C1 segment of cervical spinal cord (tissue), 14 donors: ENCODE results near the gene LRRC45.

Experiments used
- DNase-seq, 14 donors: peaks; one replicate each; lab custom pipeline; 2025; lab: John Stamatoyannopoulos, UW

Gene LRRC45

DNA sequence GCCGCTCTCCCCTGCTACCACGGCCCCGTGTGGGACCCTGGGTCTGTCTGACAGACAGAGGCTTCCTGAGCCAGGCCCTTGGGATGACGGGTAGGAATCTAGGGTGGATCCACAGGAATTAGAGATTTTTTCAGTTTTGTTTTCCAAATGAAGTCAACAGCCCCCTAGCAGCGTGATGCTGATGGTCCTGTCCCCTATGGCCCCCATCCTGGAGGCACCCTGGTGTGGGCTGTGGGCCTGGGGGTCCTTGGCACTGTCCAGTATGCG, 15.9 kb upstream of the LRRC45 start:
- DNase-seq: no peak

DNA sequence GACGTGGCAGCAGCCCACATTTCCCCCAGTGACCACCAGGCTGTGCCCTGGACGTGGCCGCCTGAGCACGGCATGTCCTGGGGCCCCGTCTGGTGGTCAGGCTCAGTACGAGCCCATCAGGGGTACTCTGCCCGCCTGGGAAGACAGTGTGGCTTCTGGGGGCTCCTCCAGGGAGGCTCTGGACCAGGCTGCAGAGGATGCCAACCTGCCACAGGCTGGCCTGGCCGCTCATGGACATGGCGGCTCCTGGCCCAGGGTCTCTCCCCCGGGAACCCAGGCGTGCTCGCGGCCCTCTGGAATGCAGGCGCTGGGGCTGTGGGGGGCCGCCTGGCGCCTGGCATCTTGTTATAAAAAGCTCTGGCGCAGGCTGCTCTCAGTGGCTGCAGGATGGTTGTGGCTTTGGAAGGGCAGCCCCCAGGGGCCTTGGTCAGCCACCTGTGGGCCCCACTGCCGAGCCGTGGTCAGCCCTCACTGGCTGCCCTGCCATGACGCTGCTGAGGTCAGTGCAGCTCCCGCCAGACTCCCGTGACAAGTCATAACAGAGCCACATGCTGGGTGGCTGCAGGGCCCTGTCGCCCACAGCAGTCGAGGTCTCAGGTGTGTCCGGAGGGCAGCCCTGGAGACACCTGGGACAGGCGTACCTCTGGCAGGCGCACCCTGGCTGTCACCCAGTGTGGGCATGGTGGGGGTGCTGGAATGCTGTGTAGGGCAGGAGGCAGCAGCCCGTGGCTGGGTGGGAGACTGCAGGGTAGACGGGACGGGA, 15.4 kb upstream of the LRRC45 start:
- DNase-seq: peak in 2 of 14 donors; percentile 34 to 55

DNA sequence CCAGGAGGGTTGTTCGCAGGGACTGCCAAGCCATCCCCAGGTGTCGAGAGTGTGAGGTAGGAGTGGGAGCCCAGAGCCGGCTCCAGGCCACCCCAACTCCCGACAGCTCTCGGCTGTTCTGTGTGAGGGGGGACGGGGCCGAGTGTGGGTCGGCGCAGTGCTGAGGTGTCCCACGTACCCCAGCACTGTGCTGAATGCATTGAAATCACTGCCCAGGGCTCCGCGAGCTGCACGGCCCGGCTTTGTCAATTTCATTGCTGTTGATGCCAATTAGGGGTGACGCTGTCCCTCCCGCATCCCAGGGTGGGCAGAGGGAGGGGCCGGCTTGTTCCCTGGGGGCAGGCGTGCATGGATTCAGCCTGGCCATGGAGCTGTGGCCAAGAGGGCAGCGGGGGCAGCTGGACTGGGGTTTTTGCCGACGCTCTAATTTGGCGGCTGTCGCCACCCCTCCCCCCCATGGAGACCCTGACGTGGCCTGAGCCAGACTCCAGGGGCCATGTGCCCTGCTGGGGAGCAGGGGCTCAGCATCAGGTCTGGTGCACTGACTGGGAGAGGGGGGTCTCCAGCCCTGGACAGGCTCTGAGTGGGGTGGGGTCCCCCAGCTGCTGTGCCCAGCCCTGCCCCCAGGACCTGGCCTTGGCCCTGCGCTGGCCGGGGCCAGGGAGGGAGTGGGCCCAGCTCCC, 14.7 kb upstream of the LRRC45 start:
- no peak for DNase-seq

DNA sequence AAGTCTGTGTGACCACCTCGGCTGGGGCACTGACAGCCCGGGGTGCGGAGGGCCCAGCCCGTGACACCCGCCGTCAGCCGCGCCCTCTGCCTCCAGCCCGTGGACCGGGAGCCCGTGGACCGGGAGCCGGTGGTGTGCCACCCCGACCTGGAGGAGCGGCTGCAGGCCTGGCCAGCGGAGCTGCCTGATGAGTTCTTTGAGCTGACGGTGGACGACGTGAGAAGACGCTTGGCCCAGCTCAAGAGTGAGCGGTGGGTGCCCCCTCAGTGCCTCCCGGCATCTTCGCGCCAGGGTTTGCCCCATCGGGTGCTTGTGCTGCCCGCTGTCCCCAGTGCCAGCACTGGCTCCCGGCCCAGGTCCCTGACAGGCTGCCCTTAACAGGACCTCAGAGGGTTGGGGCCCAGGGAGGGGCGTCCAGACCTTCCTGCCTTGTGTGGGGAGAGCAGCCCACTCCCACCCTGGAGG, 14.1 kb upstream of the LRRC45 start:
- peak in 2 of 14 donors; percentile 28 to 35 for DNase-seq

DNA sequence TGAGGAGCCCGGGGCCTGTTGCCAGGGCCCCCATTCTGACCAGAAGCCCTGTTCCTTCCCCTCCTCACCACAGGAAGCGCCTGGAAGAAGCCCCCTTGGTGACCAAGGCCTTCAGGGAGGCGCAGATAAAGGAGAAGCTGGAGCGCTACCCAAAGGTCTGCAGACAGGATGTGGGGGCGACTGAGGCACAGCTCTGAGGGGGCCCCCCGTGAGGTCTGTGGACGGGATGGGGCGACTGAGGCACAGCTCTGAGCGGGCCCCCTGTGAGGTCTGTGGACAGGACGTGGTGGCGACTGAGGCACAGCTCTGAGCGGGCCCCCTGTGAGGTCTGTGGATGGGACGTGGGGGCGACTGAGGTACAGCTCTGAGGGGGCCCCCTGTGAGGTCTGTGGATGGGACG, 13.7 kb upstream of the LRRC45 start:
- no peak for DNase-seq

DNA sequence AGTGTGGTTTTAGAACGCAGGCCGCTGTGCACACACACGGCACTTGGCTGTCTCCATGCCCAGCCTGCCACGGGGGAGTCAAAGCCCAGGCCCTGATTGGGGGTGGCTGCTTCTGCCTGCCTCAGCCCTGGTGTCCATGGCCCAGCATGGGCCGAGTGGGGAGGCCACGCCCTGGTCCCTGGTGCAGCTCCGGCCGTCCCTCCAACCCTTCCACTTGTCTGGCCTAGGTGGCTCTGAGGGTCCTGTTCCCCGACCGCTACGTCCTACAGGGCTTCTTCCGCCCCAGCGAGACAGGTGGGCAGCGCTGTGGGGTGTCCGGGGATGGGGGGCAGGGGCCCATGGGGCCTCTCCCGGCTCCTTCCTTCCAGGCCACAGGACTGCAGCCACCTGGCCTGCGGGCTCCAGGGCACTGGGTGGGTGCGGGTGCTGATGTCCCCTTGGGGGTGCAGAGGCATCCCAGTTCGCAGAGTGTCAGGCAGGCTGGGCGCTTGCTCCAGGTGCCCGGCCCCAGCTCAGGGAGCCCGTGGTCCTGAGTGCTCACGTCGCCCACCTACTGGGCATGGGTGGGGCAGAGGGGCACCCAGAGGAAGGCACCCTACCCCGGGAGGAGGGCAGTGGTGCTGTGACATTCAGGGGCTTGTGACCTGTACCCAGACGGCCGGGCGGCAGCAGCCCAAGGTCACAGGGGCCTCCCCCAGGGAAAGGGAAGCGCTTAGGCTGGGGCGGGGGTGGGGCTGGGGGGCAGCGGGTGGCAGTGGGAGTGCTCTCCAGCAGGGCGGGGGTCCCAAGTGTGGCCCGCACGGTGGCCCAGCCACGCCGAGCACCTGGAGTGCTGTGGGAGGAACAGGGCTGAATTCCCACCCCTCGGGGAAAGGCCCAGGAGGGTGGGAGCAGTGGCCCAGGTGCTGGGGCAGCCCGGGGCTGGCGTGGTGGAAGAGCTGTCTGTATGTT, 12.3 kb upstream of the LRRC45 start:
- no peak for DNase-seq

DNA sequence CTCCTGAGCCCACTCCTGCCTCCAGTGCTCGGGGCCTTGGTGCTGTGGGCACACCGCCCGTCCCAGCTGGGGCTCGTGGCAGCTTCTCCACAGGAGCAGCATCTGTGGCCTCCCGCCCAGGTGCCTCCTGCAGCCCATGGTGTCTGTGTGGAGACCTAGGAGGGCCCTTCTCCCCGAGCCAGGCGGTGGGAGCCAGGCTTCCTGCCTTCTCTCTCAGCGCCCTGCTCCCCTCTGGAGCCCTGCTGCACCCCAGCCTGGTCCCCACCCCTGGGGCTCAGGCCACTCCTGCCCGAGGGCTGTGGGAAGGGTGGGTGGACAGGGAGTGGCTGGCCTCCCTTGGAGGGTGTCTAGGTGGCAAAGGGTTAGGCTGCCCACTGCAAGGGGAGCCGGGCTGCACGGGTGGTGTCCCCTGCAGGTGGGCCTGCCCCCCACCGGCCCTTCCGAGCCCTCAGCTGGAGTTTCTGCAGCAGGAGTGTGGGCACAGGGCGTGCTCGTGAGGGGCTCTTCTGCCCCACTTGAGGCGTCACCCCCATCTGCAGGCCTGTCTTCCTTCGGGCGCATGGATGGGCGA, 11.4 kb upstream of the LRRC45 start:
- DNase-seq: no peak

DNA sequence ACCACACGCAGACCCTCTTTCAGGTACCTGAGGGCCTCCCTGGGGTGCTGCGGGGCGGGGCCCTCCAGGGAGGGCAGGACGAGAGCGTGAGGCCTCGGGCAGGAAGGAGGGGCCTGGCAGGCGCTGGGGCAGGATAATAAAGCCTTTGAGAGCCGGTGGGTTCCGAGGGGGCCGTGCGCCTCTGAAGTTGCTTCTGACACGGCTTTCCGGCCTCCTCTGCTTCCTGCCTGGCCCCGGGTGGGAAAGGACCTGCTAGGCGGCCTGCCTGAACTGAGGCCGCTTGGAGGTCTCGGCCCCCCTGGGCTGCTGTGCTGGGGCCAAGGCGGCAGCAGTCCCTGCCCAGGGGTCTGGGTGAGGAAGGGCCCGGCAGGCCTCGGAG, 10.9 kb upstream of the LRRC45 start:
- no peak for DNase-seq

DNA sequence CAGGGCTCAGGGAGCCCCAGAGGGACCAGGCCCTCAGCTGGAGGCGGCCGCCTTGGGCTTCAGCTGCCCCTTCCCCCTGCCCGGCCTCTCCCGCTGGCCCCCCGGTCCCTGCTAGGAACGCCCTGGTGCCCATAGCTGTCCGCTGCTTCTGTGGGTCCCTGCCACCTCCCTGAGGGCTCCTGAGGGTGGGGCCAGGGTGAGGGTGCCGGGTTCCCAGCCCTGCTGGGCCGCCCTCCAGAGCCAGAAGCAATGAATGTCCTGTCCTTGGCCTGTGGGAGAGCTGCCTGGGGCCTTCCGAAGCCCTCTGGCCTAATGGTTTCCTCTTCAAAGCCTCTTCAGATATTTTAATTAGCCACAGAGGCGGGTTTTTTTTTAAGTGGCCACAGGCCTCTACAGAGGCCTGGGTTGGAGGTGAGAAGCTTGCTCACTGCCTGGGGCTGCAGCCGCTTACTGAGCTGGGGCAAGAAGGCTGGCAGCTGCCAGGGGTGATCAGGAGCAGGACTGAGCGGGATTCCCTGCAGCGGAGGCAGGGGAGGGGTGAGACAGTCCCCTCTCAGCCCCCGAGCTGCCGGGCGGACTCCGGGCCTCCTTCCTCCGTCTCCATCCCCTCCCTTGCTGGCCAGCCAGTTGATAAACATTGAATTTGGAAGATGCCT, 10.3 kb upstream of the LRRC45 start:
- peak in 1 of 14 donors; percentile 36 for DNase-seq

DNA sequence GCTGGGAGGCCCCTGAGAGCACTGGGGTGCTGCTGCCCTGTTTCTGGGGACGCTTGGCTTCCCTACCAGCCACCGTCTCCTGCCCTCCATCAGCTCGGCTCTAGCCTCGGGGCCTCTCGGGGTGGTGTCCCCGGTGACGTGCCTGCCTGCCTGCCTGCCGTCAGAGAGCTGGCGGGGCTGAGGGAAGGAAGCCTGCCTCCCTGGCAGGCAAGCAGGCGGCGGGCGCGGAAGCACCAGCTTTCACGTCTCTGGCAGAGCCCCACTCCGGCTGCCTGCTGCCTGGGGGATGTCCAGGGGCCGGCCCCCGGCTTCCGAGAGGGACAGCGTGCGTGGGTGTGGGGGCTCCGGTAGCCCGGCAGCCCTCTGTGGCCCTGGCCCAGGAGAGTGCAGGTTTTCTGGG, 9.8 kb upstream of the LRRC45 start:
- peak in 7 of 14 donors; percentile 6 to 65 (median 28) for DNase-seq

DNA sequence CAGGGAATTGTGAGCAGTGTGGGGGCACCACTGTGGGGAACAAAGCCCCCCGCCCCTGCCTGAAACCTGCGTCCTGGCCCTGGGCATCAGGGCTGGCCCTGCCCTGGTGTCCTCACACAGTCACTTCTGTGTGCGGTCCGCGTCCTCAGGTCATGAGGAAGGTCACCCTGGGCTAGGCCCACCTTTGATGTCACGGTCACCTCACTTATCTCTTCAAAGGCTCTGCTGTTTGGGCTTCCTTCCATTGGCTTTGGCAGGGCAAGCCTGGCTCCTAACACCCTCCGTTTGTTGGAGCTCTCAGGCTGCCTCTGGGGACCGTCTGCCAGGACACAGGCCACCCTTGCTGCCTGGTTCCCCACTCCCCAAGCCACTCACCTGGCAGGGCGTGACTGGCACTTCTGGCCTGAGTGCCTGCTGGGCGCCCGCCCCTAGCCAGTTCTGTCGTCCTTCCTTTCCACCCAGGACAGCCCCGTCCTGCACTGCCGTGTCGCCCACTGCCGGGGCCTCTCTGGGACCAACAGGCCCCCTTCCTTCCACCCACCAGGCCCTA, 9.3 kb upstream of the LRRC45 start:
- DNase-seq: no peak

DNA sequence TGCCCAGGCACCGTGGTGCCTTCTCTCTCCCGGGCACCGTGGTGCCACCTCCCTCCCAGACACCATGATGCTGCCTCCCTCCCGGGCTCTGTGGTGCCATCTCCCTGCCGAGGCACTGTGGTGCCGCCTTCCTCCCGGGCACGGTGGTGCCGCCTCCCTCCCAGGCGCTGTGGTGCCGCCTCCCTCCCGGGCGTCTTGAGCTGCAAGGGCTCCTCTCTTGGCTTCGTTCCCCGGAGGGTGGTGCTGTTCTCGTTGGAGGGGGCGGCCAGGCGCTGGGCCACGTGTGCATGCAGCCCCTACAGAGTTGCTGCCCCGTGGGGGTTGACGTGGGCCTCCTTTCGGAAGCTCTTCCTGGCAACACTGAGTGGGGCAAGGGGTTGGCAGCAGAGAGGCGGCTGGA, 8.7 kb upstream of the LRRC45 start:
- peak in 1 of 14 donors; percentile 16 for DNase-seq

DNA sequence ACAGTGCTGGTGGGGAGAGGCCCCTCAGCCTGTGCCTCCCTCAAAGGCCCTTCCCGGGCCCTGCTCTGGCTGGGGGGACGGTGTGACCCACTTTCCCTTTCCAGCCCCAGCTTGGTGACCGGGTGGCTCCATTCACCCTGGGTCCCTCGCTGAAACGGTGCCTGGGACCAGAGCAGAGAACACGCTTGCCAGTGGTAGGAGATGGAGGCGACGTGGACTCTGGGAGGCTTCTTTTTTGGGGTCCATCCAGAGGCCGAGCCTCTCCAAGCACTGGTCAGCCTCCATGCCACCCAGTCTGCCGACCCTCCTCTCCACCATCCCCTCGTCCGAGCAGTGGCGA, 8.2 kb upstream of the LRRC45 start:
- no peak for DNase-seq

DNA sequence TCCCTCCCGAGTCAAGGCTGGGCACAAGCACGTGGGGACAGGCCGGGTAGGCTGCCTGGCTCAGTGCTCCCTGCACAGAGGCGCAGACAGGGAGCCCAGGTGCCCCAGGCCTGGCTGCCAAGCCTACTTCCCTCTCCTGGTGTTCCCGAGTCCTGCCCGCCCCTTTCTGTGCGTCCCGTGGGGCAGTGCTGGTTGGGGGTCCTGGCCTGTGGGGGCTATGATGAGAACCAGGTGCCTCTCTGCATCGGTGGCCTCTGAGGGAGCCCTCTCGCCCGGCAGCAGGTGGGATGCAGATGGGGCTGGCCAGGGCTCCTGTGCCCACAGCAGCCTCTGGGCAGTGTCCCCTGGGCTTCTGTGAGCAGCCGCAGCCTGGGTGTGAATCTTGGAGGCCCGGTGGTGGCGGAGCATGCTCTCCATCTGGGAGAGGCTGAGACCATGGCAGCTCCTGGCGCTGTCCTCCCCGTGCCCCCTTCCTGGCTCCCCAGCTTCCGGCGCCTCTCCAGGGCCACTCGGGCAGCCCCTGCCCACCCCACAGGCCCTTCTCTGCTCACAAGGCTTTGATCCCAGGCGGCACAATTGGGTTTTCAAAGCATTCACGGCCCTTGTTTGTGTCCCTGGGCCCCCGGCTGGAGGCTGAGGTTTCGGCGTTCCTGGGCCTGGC, 7.7 kb upstream of the LRRC45 start:
- DNase-seq: no peak

DNA sequence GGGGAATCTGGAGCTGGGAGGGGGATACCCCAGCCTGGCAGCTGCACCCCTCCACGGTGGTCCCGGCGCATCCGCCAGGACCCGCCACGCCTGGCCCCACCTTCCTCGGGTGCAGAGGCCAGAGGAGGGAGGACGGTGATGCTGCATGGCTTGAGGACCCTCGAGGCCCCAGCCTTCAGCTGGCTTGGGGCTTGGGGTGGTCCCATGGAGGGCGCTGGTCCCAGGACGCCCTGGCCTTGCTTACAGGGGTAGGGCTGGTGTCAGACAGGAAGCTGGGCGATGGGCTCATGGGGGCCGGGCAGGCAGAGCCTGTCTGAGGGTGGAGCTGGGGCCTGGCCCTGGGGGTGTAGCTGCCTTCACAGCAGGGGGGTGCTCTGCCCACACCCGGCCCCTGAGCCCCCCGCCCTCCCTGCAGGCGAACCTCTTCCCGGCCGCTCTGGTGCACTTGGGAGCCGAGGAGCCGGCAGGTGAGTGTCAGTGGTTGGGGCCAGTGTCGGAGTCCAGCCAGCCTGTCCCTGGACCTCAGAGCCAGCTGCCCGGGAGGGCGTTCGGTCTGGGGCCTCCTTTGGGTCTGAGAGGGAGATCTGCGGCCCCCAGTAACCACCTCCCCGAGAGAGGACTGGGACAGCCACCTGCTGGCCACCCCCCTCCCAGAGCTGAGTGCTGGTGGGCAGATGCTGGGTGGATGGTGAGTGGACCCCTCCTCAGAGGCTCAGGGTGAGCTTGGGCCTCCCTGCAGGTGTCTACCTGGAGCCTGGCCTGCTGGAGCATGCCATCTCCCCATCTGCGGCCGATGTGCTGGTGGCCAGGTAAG, 6.8 kb upstream of the LRRC45 start:
- DNase-seq: no peak

DNA sequence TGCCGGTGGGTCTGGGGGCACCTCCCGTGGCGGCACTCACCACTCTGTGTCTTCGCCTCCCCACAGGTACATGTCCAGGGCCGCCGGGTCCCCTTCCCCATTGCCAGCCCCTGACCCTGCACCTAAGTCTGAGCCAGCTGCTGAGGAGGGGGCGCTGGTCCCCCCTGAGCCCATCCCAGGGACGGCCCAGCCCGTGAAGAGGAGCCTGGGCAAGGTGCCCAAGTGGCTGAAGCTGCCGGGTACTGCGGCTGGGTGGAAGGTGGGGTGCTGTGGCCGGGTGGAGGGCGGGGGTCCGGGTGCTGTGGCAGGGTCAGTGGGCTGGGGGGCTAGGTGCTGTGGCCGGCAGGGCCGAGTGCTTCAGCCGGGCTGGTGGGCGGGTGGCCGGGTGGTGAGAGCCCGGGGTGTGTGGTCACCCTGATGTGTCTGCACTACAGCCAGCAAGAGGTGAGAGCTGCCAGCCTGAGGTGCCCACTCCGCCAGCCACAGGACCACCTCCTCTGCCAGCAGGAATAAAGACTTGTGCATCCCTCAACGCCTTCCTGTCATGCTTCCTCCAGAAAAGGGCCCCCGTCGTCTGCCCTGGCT, 6.1 kb upstream of the LRRC45 start:
- DNase-seq: no peak

DNA sequence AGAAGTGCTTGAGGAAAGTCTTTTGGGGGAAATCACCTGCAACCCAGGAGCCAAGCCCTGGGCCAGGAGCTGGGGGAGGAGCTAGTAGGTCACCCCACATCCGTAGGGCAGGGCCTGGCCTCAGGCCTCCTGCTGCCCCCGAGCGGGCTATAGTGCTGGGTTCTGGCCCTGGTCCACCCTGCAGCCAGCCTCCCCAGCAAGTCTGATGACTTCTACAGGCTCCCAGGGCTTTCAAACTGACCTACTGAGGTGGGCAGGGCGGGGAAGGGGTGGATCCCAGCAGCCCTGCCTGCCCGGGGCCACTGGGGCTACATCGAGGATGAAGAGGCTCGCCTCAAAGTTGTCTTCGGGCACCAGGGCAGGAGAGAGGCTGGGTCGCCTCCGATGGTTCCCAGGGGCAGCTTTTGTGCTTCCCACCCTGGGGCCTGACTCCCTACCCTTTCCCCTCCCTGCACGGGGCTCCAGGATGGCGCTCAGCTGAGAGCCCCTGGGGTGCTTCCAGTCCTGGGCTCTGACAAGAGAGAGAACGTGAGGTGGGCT, 5.4 kb upstream of the LRRC45 start:
- DNase-seq: no peak

DNA sequence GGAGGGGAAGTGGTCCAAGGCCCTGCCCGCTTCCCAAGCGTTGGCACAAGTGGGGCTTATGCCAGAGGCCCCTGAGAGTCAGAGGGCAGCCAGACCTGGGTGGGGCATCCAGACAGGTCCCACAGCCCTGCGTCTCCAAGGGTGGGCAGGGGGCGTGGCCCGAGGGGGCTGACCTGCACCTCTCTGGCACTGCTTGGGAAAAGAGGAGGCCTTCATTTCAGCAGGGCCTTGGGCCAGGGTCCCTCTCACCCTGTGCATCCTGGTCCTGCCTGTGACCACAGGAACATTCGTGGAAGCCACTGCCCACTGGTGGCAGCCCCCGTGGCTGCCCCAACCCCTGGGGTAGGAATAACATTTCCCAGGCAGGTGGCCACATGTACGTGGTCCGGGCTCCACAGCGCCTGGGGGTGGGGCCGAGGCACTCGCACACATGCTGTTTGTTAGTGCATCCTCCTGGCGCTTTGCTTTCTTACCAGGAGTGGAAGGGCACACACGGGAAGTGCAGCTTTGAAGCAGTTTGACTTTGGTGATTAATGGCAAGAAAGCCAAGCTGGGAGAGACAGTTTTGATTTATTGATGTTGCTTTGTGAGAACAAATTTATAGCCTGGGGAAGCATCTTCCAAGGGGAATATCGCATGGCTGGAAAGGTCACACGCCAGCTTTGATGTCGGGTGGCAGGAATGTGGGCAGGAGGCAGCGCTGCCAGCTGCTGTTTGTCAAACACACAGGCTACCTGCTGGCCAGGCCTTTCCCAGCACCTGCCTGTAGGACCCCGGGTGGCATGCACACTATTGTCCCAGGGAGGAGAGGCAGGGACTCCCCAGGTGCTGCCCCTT, 4.7 kb upstream of the LRRC45 start:
- DNase-seq: no peak
